Measurements from ENCODE around the gene KRTAP10-3.

Gene KRTAP10-3

DNA sequence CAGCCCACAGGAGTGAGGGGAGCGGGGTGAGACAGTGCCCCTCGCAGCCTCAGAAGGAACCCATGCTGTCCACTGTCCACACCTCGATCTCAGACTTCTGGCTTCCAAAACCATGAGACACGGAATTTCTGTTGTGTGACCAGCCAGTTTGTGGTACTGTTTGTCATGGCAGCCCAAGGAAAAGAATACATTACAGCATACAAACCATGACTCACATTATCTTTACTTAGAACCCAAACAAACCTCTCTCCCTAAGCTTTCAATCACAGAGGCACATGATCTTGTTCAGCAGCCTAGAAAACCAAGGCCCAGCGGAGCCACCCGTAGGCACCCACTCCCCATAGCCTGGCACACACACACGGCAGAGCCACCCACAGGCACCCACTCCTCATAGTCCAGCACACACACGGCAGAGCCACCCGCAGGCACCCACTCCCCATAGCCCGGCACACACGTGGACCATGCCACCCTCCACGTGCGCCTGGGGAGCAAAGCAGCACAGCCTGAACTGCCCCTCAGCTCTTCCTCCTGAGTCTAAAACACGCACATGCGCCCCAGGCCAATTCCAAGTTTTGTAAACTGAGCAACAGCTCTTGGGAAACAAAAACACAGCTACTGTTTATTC is 14.5 kb upstream of the KRTAP10-3 start:
- no peak overlapping the region for H3K27ac ChIP-seq
- DNase-seq (ENCODE audit: low spot score): no peak
- TF ChIP-seq, protein P1, sequence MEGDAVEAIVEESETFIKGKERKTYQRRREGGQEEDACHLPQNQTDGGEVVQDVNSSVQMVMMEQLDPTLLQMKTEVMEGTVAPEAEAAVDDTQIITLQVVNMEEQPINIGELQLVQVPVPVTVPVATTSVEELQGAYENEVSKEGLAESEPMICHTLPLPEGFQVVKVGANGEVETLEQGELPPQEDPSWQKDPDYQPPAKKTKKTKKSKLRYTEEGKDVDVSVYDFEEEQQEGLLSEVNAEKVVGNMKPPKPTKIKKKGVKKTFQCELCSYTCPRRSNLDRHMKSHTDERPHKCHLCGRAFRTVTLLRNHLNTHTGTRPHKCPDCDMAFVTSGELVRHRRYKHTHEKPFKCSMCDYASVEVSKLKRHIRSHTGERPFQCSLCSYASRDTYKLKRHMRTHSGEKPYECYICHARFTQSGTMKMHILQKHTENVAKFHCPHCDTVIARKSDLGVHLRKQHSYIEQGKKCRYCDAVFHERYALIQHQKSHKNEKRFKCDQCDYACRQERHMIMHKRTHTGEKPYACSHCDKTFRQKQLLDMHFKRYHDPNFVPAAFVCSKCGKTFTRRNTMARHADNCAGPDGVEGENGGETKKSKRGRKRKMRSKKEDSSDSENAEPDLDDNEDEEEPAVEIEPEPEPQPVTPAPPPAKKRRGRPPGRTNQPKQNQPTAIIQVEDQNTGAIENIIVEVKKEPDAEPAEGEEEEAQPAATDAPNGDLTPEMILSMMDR (conservative IDR thresholded peaks at IDR 0.05; ENCODE audit: low read depth): no peak
- ChIA-PET CTCF (no interaction called here), POLR2A (ENCODE audit: low non-redundant PET) (interaction anchor here (0.6 kb wide), 1 partner anchor 33 kb away, joined by 3 read pairs; no protein-coding TSS in a partner anchor)

DNA sequence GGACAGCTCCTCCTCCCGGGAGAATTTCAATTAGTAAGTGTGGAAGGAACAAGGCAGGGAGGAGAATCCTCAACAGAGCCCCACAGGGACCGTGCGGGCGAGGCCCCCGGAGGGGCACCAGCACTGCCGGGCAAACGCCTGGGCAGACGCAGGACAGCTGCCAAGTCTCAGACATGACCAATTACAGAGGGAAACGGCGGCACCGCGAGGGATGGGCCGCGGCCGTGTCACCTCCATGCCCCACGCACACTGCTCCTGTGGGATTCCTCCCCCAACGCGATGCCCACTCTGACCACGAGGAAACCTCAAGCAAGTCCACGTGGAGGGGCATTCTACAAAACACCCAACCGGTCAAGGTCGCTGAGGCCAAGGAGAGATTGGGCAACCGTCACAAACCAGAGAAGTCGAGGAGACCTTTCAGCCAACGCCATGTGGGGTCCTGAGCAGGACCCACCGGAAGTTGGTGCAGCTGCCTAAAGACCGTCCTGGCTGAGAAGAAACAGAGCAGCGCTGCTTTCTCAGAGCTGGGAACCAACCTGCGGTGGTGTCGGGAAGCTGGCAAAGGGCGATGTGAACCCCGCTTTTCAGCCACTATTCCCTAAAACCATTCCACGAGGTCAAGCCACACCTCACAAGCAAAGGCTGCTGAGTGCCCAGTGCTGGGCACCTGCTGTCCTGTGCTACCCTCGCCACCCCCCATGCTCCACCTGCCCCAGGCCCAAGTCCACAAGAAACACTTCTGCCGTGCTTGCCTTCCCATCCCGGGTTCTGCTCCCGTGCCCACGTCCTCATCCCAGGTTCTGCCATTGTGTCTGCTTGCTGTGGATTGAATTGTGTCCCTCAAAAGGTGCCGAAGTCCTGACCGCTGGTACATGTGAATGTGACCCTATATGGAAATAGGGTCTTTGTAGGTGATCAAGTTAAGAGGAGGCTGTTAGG is 13.5 kb upstream of the KRTAP10-3 start:
- CTCF ChIA-PET: no interaction called here

DNA sequence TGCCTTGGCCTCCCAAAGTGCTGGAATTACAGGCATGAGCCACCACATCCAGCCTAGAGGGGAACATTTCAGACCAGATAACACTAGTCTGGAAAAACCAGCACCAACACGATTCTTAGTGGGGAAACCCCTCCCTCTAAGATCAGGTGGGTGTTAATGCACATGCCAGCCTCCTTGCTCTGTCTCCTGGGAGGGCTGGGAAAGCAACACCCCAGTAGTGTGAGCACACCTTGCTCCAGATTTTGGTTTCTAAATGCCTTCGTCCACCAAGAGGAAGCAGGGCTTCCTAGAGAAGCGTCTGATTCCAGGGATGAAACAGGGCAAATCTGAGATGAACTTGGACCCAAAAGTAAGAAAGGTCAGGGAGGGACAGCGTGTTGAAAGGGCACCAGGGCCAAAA is 12.7 kb upstream of the KRTAP10-3 start:
- ChIA-PET POLR2A (ENCODE audit: low non-redundant PET) (no interaction called here), CTCF (no interaction called here)
- TF ChIP-seq, protein P1 (conservative IDR thresholded peaks at IDR 0.05; ENCODE audit: low read depth): no peak
- no peak for DNase-seq (ENCODE audit: low spot score)
- H3K27ac ChIP-seq: no peak overlapping the region

More for the DNA sequence above, 13.5 kb upstream of the KRTAP10-3 start:
- TF ChIP-seq, protein P1 (conservative IDR thresholded peaks at IDR 0.05; ENCODE audit: low read depth): no peak
- H3K27ac ChIP-seq: no peak overlapping the region
- POLR2A ChIA-PET (ENCODE audit: low non-redundant PET): interaction anchor here (0.6 kb wide), 1 partner anchor 32 kb away, joined by 3 read pairs; no protein-coding TSS in a partner anchor
- no peak for DNase-seq (ENCODE audit: low spot score)

DNA sequence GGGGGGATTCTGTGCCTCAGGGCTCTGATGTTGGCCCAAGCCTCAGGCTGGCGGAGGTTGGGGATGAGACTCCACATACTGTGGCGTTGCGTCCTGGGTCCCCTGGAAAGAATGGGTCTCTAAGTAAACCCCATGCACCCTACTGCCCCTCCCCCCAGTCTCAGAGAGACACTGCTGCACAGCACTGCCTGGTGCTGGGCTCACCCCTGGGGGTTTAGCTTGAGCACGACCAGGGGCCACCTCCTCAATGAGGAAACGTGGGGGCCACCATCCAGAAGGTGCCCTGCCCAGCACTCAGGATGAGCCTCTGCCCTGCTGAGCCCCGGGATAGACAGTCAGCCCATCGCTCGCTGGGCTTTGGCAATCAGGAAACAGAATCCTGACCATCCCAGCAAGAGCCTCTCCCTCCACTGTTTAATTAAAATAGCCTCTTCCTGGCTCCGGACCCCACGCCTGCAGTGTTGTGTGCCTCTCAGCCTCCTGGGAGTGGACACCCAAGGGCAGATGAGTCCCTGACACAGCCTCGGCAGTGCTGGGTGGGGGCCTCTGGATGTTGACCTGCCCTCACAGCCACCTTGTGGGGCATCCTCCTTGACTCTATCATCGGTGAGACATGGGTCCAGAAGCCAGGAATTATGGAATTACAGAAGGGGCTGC is 11.4 kb upstream of the KRTAP10-3 start:
- ChIA-PET CTCF (interaction anchor here (0.6 kb wide), 1 partner anchor 380 kb away, joined by 3 read pairs; no protein-coding TSS in a partner anchor), POLR2A (ENCODE audit: low non-redundant PET) (no interaction called here)
- TF ChIP-seq, protein P1 (conservative IDR thresholded peaks at IDR 0.05; ENCODE audit: low read depth): no peak
- no peak for DNase-seq (ENCODE audit: low spot score)
- H3K27ac ChIP-seq: no peak overlapping the region

DNA sequence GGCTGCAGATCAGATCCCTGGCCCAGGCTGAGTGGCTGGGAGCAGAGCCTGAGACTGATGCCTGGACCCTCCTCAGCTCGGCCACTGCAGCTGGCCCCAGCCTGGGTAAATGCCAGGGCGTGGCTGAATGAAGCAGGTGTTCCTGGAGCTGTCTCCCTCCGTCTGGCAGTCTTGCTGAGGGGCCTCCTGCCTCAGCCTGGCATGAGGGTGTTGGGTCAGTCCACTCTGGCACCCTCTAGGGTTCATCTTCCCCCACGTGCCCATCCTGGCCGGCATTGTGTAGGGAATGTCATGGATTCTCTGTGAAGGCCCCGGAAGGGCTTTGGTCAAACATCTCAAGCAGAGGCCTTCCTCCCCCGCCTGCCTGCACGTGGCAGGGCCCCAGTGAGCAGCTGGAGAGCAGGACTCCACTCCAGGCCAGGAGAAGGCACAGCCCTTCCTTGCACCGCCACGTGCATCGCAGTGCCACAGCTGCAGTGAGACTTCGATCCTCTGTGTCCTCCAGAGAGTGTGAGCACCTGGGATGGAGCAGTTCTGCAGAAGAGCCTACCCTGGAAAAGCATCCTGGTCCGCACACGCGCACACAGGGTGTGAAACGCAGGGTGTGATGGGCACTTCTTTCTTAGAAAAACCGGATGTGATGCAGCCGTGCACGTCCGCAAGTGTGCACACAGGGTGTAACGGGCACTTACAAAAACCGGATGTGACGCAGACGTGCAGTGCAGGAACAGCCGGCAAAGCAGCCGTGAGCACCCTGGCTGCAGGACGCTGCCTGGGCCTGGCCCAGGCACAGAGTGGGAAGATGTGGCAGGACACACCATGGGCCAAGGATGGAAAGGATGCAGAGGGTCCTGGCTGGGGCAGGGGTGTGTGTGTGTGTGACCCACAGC is 10.3 kb upstream of the KRTAP10-3 start:
- TF ChIP-seq, protein P1 (conservative IDR thresholded peaks at IDR 0.05; ENCODE audit: low read depth): no peak
- no peak overlapping the region for H3K27ac ChIP-seq
- ChIA-PET POLR2A (ENCODE audit: low non-redundant PET) (no interaction called here), CTCF (no interaction called here)
- DNase-seq (ENCODE audit: low spot score): no peak

All from RWPE1 (cell line).